ENCODE data around the gene RPS6KA4.

DNA sequence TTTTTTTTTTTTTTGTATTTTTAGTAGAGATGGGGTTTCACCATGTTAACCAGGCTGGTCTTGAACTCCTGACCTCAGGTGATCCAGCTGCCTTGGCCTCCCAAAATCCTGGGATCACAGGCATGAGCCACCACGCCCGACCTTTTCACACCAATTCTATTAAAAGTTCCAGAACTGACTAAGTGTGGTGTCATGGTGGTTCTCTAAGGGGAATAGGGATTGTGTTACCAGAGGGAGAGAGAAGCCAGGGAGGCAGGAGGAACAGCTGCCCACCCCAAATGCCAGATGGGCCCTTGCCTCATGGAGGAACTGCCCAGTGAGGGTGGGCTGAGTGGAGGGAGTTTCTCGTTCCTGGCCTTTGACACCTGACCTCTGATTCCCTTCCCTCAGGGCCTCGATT lies 5.9 kb downstream of the RPS6KA4 start:
- TF ChIP-seq POLR2A (IDR thresholded peaks at IDR 0.05), result no peak
- TF ChIP-seq, protein P1, sequence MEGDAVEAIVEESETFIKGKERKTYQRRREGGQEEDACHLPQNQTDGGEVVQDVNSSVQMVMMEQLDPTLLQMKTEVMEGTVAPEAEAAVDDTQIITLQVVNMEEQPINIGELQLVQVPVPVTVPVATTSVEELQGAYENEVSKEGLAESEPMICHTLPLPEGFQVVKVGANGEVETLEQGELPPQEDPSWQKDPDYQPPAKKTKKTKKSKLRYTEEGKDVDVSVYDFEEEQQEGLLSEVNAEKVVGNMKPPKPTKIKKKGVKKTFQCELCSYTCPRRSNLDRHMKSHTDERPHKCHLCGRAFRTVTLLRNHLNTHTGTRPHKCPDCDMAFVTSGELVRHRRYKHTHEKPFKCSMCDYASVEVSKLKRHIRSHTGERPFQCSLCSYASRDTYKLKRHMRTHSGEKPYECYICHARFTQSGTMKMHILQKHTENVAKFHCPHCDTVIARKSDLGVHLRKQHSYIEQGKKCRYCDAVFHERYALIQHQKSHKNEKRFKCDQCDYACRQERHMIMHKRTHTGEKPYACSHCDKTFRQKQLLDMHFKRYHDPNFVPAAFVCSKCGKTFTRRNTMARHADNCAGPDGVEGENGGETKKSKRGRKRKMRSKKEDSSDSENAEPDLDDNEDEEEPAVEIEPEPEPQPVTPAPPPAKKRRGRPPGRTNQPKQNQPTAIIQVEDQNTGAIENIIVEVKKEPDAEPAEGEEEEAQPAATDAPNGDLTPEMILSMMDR (IDR thresholded peaks at IDR 0.05), result no peak

Data from body of pancreas (tissue), 4 donors.